ENCODE results near the gene RHBDL1.

Gene RHBDL1

DNA sequence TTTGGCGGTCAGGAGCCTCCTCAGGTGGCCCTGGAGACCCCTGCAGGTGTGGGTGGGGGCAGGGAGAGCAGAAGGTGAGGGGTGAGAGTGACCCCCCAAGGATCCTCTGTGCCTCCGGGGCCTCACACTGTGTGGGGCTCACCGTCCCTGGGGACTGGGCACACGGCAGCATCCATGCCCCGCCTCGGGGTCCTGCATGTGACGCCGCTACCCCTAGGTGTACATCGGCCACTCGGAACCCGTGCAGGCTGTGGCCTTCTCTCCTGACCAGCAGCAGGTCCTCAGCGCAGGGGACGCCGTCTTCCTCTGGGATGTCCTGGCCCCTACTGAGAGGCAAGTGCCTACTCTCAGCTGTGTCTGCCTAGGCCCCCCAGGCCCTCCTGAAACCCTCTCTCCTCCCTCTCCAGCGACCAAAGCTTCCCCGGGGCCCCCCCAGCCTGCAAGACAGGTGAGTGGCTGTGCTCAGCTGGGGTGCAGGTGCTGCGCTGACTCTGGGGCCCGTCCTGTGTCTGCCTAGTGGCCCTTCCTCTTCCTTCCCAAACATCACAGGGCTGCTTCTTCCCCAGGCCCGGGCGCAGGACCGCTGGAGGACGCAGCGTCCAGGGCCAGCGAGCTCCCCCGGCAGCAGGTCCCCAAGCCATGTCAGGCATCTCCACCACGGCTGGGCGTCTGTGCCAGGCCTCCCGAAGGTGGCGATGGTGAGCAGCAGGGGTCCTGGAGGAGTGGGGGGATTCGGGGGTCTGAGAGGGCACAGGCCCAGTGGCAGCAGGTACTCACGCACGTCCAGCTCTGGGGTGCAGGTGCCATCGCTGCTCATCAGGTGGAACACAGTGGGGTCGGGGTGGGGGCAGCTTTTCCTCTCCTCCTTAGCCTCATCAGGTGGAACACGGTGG is 16.5 kb upstream of the RHBDL1 start:
- DNase-seq = no peak

DNA sequence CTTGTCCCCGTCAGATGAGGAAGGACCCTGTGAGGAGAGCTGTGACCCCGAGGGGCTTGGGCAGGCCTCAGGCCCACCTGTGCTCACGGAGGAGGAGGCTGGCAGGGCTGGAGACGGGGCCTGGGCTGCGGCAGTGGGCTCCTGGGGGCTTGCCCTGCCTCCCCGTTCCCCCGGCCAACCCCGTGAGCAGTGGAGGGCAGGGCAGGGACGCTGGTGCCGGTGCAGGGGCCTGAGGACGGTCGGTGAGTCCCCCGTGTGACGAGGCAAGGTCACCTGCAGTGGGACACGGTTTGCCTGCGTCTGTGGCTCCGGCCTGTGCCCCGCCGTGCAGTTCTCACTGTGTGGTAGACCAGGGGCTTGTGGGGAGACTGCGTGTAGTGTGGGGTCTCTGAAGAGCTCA is 15.9 kb upstream of the RHBDL1 start:
- DNase-seq = no peak

DNA sequence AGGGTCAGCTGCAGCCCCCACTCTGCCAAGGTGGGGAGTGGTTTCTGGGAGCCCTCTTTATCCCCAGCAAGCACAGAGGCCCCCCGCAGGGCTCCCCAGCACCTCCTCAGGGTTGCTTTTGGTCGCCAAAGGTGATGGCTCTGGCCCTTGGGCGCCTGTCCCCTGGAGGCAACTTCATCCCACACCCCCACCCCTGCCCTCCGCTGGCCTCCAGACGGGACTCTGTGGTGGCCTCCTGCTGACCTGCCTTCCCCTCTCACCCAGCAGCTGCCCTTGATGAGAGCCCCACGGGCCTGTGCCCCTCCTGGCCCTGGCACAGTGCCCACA is 15.4 kb upstream of the RHBDL1 start:
- no peak for DNase-seq

DNA sequence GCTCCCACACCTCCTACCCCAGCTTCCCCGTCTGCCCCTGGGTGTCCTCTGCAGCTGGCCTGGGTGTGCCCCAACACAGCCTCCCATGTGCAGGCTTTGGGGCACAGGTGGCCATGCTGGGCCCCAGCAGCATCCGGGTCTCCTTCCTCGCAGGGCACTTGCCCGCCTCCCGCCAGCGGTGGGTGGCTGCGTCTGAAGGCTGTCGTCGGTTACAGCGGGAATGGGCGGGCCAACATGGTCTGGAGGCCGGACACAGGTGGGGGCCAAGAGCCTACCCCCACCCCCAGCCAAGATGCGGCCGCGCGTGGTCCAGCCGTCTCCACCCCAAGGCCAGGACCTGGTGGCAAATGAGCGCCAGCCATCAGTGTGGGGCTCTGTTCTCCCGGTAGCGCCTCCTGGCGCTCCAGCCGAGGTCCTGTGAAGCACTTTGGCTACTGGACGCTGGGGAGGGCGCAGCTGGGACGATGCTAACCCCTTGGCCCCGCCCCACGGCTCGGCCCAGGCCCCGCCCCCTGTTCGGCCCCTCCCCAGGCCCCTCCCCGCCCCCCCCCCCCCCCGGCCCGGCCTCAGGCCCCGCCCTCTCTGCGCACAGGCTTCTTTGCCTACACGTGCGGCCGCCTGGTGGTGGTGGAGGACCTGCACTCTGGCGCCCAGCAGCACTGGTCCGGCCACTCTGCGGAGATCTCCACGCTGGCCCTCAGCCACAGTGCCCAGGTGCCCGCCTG is 14.8 kb upstream of the RHBDL1 start:
- peak; percentile 71 for DNase-seq

DNA sequence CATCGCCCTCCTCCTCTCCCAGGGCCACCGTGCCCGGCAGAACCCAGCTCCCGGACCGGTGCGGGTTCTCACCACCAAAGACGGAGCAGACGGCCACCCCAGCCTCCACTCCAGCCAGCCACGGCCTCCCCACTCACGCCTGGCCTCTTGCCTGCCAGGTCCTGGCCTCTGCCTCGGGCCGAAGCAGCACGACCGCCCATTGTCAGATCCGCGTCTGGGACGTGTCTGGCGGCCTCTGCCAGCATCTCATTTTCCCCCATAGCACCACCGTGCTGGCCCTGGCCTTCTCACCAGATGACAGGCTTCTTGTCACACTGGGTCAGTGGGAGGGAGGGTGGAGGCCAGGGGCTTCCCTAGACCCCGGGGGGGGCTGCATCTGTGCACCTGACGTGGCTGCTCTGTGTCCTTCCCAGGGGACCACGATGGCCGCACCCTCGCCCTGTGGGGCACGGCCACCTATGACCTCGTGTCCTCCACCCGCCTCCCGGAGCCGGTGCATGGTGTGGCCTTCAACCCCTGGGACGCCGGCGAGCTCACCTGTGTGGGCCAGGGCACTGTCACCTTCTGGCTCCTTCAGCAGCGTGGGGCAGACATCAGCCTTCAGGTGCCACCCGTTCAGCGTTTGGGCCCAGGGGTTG is 14.2 kb upstream of the RHBDL1 start:
- no peak for DNase-seq

DNA sequence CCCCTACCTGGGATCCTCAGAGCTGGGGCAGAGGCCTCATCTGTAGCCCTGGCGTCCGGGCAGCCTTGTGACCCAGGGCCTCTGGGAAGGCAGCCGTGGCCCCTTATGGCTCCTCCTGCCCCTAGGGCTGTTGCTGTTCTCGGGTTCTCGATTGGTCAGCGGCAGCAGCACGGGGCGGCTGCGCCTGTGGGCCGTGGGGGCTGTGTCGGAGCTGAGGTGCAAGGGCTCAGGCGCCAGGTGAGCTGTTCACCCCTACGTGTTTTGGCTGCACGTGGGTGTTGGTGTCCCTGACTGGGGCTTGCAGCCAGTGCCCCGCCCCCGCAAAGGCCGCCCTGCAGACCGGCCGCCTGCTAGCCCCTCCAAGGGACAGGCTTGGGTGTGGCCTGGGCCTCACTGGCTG is 13.4 kb upstream of the RHBDL1 start:
- no peak for DNase-seq

DNA sequence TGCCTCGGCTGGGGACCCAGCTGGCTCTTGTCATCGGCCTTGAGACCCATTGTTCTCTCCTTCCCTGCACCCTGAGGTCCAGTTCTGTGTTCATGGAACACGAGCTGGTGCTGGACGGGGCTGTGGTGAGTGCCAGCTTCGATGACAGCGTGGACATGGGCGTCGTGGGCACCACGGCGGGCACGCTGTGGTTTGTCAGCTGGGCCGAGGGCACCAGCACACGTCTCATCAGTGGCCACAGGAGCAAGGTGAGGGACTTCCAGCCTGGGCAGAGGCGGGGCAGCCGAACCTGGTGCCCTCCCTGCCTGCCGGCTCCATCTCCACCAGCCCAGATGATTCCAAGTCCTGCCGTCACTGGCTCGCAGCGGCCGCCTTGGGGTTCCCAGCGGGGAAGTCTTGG is 12.9 kb upstream of the RHBDL1 start:
- no peak for DNase-seq

DNA sequence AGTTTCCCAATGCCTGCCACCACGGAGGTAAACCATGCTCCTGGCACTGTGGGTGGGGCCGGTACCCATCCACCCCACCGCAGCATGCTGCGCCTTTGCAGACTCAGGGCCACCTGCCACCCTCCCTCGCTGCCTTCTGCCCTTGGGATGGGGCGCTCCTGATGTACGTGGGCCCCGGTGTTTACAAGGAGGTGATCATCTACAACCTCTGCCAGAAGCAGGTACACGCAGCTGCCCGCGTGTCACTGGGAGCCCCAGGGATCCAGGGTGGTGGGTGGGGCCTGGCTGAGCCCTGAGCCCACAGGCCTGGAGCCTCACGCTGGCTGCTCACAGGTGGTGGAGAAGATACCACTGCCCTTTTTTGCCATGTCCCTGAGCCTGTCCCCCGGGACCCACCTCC is 8.9 kb upstream of the RHBDL1 start:
- DNase-seq = no peak

DNA sequence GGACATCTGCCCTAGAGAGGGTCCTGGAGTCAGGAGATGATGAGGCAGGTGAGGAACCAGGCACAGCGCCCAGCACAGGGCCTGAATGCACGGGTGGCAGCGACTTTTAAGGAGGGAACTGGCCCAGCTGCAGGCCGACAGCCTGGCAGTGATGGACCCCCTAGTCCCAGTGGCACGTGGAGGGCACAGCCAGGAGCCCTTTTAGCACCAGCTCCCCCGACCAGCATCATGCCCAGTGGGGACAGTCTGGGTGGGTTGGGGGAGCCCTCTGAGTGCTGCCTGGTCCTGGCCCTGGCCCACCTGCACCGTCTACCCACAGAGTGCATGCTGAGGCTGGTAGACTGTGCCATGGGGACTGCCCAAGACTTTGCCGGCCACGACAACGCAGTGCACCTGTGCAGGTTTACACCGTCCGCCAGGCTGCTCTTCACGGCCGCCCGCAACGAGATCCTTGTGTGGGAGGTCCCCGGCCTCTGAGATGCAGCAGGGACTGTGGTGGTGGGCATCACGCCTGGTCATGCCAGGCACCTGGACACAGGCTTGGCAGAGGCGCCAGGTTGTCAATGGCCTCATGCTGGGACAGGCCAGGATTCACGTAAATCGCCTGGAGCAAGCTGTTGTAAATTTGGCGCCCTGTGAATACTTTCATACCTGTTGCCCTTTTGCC is 8.2 kb upstream of the RHBDL1 start:
- no peak for DNase-seq

DNA sequence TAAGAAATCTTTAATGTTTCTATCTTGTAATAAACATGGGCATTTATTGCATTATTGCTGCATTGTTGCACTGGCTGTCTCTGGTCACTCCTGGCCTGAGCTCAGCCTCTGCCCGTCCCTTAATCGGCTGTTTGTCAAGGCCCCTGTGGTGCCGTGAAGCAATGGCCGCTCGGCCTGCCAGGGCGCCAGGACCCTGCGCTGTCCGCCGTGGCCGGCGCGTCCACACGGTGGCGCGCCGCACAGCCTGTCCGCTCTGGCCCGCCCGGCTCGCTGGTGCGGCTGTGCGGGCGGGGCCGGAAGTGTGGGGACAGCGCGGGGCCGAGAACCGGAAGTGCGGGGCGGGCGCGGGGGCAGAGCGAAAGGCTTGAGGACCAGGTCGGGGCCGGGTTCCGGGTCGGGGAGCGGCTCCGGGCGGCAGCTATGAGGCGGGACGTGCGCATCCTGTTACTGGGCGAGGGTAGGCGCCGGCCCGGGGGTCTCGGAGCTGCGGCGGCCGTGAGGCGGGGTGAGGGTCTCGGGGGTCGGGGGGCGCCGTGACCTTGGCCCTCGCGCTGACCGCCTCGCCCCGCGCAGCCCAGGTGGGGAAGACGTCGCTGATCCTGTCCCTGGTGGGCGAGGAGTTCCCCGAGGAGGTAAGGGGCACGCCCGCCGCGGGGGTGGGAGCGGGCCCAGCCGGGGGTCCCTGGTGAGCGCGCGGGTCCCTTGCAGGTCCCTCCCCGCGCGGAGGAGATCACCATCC is 7.5 kb upstream of the RHBDL1 start, which contains the start of gene RHOT2:
TSS of gene RHOT2 (plus strand) at position 353 of the 739 bp plus-strand sequence. CDS start at position 421, 68 bp downstream.
- peak; percentile 94 for DNase-seq

DNA sequence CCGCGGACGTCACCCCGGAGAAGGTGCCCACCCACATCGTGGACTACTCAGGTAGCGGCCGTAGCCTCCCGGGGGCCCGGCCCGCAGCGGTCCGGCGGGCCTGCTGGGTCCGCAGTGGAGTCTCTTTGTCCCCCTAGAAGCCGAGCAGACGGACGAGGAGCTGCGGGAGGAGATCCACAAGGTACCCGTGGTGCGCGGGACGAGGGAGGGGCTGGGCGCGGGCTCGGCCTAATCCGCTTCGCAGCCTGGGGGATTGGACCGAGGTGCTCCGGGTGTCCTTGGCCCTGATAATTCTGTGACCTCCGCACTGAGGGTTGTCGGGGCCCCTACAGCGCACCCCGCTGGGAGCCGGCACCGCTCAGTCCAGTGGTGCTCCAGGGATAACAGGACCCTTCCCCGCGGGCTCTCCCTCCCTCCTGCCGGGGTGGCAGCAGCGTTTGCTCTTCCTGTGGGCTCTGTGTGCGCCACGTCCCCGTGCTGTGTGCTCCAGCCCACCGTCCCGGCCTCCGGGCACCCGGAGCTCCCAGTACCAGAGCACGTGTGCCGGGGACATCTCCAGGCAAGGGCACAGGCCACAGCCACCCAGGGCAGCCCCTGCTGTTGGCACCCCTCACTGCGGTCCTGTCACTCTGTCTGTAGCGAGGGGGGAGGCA is 6.8 kb upstream of the RHBDL1 start:
- no peak for DNase-seq

DNA sequence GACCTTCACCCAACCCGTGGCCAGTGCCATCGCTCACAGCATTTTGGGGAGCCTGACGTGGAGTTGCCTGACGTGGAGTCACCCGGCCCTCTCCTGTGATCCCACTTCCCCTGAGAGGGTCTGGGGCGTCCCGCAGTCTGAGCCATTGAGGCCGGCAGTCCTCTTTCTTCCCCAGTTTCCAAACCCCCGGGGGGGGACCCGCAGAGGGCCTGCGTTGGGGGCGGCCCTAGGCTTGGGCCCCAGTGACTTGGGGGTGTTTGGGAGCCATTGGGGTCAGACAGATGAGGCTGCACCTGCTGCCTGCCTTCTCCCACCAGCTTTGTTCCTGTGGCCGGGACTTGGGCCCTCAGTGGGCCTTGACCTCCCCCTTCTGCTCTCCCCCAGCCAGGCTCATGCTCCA is 5.8 kb upstream of the RHBDL1 start:
- DNase-seq = no peak

DNA sequence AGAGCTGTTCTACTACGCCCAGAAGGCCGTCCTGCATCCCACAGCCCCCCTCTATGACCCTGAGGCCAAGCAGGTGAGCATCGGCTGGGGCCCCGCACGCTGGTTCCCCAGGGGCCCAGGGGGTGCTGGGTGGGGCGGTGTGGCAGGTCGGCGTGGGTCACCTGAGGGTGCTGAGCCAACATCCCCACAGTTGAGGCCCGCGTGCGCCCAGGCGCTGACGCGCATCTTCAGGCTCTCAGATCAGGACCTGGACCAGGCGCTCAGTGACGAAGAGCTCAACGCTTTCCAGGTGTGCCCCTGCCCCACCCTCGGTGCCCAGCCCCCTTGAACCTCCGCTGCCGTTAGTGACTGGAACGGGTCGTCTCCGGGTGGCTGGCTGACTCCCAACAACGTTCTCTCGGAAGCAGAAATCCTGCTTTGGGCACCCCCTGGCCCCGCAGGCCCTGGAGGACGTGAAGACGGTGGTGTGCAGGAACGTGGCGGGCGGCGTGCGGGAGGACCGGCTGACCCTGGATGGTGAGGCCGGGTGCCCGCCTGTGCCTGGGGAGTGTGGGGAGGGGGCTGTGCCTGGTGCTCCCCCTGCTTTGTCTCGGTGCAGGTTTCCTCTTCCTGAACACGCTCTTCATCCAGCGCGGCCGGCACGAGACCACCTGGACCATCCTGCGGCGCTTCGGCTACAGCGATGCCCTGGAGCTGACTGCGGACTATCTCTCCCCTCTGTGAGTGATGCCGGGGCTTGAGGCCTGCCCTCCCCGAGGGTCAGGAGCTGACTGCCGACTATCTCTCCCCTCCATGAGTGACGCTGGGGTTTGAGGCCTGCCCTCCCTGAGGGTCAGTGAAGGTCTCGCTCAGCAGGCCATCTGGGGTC is 4.8 kb upstream of the RHBDL1 start:
- no peak for DNase-seq

DNA sequence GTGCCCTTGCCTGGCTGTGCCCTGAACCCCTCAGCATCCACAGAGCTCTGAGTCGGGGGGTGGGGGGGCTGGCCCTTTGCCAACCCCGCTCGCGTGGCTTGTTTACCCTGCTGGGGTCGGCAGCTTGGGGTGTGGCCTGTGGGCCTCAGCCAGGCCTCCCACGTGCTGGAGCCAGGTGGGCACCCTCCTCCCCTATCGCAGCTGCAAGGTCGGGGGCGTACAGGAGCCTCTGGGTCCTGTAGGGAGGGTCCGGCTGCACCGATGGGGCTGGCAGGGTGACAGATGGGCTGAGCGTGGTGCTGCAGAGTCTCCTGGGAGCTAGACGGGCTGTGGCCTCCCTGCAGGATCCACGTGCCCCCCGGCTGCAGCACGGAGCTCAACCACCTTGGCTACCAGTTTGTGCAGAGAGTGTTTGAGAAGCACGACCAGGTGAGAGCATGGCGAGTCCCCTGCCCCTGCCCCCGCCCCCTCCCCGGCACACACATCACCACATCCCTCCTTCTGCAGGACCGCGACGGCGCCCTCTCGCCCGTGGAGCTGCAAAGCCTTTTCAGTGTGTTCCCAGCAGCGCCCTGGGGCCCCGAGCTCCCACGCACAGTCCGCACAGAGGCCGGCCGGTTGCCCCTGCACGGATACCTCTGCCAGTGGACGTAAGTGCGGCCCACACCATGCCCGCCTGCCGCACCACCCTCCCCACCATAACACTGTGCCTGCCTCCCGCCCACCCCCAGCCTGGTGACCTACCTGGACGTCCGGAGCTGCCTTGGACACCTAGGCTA is 3.9 kb upstream of the RHBDL1 start:
- DNase-seq = no peak

DNA sequence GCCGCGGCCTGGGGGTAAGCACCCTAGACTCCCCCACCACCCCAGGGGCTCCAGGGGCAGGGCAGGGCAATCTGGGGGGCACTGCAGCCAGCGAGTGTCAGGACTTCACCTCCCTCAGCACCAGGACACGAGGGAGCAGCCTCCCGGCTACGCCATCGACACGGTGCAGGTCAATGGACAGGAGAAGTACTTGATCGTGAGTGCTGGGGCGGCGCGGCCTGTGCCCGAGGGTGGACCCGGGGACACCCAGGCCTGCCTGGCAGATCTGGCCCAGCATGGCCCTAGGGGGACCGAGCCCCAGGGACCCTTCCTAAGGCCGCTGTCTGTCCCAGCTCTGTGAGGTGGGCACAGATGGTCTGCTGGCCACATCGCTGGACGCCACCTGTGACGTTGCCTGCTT is 3.1 kb upstream of the RHBDL1 start:
- DNase-seq = no peak

DNA sequence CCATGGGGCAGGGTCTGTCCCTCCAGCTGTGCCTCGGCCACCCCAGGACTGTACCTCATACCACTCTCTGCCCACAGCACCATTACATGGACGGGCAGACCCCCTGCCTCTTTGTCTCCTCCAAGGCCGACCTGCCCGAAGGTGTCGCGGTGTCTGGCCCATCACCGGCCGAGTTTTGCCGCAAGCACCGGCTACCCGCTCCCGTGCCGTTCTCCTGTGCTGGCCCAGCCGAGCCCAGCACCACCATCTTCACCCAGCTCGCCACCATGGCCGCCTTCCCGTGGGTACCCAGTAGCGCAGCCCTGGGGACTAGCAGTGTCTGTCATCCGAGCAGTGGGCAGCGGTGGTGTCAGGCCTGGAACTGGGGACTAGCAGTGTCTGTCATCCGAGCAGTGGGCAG is 2.6 kb upstream of the RHBDL1 start:
- DNase-seq = no peak

DNA sequence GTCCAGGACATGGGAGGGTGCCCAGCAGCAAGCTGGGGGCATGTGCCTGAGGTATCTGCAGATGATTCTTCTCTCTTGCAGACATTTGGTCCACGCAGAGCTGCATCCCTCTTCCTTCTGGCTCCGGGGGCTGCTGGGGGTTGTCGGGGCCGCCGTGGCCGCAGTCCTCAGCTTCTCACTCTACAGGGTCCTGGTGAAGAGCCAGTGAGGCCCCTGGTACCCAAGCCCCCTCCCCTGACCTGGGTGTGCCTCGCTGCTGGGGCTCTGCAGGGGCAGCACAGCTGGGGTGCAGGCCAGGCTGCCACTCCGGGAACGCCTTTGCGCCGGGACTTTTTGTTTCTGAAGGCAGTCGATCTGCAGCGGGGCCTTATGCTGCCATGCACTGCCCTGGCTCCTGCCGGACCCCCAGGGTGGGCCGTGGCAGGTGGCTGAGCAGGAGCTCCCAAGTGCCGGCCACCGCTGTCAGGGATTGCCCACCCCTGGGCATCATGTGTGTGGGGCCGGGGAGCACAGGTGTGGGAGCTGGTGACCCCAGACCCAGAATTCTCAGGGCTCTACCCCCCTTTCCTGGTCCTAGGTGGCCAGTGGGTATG is 2.0 kb upstream of the RHBDL1 start:
- DNase-seq = no peak

DNA sequence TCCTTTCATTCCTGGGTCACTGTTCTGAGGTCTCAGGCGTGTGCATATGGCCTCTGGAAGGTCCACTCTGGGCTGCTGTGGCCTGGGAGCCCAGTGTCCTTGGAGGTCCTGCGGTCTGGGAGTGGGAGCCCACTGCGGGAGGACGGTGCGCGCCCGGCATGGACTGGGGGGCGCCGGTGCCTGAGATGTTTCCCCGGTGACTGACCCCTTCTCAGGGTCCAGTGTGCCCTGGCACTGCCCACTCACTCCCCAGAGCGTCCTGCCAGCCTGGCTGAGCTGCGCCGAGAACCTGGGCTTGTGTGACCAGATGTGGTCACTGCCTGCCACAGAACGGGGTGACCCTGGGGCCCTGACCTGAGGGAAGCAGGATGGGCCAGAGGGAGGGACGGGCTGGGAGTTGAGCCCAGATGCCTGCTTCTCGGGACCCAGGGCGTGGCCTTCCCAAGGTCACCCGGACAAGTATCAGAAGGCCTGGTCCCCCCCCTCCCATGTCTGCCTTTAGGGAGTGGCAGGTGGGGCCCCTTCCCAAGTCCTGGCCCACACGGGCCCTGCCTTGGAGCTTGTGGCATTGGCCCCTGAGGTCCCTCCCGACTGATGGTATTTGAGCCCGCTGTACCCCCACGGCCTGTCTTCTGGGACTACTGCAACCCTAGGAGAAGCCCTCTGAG is 1.1 kb upstream of the RHBDL1 start:
- DNase-seq = no peak

DNA sequence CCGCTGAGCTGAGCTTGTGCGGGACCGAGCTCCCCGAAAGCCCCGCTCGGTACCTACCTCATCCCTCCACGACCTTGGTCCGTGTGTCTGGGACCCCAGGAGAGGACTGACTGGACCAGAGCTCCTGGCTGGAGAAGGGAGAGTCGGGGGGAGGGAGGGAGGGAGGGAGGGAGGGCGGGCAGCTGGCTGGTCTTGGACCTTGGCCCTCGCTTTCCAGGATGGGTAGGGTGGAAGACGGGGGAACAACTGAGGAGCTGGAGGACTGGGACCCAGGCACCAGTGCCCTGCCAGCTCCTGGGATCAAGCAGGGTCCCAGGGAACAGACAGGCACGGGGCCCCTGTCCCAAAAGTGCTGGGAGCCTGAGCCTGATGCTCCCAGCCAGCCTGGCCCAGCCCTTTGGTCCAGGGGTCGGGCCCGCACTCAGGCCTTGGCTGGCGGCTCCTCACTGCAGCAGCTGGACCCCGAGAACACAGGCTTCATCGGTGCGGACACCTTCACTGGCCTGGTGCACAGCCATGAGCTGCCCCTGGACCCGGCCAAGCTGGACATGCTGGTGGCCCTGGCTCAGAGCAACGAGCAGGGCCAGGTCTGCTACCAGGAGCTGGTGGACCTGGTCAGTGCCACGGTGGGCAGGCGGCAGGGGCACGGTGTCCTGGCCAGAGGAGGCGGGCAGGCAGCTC is 553 bp downstream of the RHBDL1 start:
- DNase-seq = no peak

All from CD4-positive, alpha-beta T cell treated with Interleukin-12 subunit alpha and Interleukin-12 subunit beta, for 1 hour (primary cell).